ENCODE results near the gene CEMIP.

DNA sequence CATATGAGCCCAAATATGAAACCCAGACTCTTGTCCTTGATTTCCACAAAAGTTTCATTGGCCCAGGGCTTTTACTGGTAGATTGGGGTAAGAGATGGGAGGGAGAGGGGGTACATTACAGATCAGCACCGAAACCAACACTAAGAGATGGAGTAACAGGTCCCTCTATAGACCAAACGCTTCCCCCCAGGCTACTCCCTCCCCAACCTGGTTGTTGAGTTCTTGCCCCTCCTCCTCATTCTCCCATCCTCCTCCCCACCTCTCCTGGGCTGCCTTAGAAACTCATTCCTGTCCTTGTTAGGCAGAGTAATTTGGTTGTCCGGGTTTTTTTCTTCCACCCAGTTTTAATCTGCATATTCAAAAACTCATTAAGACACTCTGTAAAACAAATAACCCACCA, 136.3 kb downstream of the CEMIP start:
- TF ChIP-seq POLR2A (IDR thresholded peaks at IDR 0.05) (no peak), POLR2AphosphoS5 (IDR thresholded peaks at IDR 0.05) (no peak)
- TF ChIP-seq, protein P1, sequence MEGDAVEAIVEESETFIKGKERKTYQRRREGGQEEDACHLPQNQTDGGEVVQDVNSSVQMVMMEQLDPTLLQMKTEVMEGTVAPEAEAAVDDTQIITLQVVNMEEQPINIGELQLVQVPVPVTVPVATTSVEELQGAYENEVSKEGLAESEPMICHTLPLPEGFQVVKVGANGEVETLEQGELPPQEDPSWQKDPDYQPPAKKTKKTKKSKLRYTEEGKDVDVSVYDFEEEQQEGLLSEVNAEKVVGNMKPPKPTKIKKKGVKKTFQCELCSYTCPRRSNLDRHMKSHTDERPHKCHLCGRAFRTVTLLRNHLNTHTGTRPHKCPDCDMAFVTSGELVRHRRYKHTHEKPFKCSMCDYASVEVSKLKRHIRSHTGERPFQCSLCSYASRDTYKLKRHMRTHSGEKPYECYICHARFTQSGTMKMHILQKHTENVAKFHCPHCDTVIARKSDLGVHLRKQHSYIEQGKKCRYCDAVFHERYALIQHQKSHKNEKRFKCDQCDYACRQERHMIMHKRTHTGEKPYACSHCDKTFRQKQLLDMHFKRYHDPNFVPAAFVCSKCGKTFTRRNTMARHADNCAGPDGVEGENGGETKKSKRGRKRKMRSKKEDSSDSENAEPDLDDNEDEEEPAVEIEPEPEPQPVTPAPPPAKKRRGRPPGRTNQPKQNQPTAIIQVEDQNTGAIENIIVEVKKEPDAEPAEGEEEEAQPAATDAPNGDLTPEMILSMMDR (IDR thresholded peaks at IDR 0.05) = no peak
